Measurements from ENCODE around the gene ADGRG3.

ADGRG3 gene

DNA sequence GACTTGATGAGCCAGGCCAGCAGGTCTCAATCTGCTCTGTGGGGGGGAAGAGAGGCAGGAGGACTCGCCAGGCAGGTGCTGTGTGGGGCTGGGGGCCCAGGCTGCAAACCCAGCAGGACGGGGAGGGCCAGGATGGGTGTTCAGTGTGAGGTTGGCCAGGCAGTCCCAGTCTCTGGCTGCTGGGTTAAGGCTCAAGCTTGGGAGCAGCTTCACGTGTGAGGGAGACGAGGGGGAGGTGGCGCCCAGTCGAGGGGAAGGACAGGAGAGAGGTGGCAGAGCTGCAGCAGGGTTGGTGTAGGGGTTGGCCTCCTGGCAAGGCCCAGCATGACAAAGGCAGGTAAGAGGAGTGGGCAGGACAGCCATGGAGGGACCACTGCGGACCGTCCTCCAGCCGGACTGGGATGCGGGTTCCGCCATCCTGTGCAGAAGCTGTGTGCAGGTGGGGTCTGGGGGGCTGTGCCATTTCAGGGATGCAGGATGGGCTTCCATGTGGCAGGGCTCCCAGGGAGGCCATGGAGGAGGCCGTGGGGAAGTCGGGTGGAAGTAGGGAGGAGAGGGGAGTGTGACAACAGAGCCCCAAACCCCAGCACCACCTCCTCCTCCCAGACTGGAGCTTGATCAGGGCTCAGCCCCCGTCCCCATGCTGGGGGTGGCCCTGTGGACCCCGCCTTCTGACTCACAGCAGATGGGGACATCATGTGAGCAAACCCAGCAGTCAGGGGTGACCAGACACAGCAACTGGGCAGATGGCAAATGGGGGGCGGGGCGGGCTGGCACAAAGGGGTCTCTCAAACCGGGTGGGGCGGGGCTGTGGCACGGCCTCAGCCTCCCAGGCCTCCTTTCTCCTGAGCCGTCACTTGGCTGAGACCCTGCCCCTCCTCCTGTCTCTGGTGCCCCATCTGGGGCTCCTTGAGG is 36.9 kb upstream of the ADGRG3 start:
- no peak for DNase-seq

DNA sequence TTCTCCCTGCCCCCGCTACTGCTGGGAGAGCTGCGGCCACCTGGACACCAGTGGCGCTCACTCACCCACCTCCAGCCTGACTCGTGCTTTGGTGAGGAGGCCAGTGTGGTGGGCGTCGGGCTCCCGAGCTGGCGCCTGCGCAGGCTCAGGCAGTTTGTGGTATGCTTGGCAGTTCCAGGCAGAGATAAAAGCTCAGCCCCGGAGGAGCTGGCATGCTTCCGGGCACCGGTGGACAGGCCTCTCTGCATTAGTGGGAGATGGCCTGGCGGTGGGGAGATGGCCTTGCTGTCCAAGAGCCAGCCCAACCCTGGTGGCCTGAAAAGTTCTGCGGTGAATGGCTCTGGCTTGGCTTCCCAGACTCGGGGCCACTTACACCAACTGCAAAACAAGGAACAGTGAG is 35.5 kb upstream of the ADGRG3 start:
- DNase-seq = no peak

DNA sequence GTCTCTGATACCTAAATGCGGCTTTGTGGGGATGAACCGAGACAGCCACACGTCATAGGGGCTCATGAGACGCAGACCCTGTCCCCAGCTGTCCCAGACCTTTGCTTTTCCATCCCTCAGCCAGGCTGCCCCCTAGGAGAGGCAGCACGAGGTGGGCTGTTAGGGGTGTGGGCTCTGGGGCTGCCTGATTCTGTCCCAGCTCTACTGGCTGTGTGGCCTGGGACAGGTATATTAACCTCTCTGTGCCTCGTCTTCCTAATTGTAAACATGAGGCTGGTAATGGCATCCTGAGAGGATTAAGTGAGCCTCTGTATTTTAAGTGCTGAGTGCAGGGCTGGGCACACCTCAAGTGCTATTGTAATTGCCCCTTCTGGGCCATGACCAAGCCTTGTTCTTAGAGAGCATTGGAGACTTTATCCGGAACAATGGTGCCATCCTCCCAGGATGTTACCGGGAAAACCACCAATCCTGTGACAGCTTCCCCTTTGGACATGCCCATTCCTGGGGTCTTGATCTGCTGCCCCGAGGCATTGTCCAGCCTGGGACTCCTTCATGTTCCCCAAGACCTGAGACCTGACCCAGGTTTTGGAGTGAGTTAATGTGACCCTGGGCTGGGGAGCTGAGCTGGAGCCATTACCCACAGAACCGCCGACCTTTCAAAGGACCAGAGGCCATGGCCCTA is 34.6 kb upstream of the ADGRG3 start:
- DNase-seq = no peak

DNA sequence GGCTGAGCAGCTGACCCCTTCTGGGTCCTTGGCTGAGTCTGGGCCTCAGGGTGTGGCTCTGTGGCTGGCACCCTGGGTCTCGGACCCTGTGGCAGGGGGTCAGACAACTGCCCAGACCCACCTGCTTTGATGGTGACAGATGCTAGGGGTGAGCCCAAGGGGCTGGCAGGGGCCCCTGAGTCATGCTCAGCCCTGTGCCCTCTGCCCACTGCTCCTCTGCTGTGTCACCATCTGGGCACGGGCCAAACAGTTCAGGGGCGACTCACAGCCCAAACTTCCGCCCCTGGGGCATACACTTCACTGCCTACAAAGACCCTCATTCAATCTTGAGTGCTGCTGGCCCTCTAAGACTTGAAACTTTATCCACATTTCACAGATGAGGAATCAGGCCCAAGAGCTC is 33.9 kb upstream of the ADGRG3 start:
- DNase-seq = peak in 1 of 2 experiments; percentile 28

DNA sequence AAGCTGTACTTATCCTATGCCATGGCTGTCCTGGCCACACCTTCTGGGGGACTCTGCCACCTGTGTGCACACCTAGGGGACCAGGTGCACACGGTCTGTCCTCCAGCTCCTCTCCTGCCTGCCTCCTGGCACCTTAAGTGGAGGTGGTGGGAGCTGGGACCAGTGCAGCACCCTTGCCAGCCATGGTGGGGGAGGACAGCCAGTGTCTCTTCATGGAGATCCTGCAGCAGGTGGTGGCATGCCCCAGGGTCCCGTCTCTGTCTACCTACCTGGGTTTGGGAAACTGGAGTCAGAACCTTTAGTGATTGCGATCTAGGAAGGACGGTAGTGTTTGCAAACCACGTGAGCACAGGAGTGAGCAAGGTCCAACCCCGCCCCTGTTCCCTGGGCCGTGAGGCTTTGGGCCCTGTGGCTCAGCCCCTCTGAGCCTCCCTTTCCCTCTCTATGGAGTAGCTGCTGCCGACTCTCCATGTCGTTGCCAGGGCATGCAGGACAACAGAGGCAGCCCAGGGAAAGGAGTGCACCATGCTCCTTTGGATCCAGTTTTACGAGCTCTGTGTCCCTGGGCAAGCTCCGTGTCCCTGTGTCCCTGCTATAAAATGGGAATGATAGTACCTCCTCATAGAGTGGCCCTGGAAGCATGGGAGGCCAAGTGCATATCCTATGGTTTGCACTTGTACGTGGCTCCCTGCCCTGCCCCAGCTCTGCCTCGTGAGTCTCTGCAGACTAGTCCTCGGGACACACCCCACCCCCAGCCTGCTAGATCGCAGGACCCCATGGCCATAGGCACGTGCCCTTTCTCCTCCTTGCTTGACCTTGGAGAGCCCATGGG is 32.6 kb upstream of the ADGRG3 start:
- DNase-seq = no peak

DNA sequence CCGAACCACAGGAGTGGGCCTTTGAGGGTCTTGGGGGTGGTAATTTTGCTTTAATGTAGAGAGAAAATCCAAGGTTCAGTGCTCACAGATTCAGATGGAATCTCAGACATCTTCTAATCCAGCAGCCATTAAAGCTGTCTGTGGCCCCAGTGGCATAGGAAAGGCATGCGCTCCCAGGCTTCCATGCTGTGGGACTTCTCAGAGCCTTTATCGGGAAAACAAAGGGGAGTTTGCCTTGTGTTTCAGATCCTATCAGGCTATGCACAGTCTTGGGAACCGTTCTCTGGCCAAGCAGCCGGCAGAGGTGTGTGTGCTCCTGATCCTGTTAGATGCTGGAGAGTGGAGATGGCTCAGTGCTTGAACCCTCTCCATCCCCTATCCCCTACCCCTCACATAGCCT is 31.9 kb upstream of the ADGRG3 start:
- DNase-seq = no peak

DNA sequence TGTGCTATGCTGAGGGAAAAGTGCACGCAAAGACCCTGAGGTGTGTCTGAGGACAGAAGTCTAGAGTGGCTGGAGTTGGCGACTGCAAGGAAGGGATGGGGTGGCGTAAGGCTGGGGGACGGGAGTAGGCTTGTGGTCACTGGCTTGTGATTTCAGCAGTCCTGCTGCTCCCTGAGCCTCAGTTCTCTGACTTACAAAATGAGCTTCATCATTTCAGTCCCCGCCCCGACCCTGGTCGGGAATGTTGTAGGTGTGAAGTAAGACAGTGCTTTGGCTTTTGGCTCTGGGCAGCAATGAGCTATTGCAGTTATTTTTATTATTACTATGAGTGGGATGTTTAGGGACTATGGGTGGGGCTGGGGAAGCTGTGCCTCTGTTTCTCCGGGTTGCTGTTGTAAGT is 31.1 kb upstream of the ADGRG3 start:
- no peak for DNase-seq

DNA sequence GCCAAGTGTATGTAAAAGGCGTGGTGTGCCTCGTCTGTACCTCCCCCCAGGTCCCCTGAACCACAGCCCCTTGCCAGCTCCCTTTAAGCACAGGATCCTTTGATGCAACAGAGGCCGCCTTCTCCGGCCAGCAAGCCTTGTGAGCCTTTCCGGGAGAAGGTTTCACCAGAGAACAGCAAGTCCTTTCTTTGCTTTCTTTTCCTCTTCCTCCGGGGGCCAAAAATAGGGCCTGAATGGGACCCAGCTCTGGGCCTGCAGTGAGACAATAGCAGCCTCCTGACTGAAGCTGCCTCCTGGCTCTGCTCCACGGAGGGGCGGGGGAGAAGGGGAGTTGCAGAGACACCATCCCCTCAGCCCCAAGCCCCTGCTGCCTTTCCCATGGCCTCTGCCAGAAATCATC is 30.7 kb upstream of the ADGRG3 start:
- no peak for DNase-seq

DNA sequence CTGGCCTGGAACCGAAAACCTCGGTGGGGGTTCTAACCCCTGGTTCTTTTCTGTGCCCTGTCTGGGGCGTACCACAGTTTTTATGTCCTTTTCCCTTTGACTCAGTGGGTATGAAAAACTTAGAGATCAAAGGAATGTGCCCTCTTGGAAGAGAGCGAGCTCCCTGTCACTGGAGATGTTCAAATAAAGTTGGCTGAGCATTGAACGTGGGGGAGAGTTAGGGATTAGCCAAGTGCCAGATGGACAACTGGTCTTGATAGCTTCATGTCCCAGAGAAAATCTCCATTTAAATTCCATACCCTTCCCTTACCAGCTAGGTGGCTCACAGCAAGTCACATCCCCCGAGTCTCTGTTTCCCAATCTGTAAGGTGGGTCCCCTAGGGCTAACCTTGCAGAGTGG is 30.1 kb upstream of the ADGRG3 start:
- DNase-seq = no peak

DNA sequence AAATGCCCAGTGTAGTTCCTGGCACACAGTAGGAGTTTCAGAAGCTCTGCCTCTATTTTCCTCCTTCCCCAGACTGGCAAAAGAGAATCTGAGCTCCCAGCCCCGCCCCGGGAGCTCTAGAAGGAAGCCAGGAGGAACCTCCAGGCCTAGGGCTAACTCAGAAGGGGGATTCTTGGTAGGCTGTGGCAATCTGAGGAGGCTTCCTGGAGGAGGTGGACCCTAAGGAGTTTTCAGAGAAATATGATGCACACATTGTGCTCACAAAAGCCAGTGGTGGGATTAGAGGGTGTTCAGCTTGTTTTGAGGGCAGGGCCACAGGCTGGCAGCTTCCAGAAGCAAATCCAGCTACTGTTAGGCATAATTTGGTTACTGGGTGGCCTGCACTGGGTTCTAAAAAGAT is 29.7 kb upstream of the ADGRG3 start:
- no peak for DNase-seq

DNA sequence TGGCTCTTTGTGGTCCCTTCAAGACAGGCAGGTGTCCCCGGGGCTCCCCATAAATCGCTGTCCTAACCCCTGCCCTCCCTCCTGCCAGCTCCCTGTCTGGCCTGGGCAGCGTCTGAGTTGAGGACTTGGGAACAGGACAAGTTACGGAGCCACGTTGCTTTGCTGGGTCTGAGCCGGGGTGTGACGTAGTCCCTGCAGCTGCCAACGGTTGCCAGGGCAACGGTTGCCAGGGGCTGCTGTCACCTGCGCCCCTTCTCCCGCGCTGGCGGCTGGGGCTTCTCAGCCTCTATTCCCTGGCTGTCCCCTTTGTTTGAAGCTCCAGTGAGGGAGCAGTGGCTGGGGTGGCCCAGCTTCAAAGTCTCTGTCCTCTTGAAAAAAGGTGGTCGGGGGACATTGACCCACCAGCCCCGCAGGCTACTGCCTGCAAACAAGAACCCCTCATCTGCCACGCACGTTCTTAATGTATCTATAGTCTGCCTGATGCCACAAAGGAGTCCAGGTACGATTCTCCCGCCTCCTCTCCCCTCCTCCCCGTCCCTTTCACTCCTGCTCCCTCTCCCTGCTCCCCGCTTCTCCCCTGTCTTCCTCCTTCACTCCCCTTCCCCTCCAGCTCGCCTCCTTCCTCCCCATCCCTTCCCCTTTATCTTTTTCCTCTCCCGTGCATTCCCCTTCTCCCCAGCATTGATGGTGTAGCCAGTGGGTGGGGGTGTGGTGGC is 28.8 kb upstream of the ADGRG3 start:
- DNase-seq = no peak

DNA sequence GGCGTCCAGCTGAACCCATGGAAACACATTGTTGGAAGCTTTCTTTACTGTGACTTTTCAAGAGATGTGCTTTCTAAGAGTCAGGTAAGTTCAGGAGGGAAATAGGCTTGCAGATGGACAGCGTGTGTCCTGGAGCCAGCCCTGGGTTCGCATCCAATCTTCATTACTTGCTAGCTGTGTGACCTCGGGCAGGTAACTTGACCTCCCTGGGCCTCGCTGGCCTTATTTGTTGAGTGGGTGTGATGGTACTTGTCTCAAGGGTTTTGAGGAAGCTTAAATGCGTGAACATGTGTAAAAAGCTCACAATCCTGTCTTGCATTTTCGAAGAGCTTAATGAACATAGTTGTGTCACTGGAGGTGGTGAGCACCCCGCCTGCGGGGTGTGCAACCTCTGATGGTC is 27.9 kb upstream of the ADGRG3 start:
- DNase-seq = no peak

DNA sequence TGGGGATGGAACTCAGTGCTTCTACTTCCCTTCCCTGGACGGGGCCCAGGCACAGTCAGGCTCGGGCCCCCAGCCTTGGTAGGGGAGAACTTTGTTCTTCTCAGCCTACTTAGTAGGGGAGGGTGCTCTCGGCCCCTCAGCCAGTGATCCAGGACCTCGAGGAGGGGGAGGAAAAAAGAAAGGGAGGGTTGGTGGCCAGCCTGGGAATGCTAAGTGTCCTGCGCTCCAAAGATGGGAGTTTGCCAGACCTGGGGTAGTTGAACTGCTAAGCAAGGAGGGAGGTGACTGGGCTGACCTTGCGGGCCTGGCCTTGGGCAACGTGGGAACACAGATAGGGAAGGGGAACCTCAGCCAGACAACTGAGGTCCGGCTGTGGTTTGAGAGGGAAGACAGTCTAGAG is 27.5 kb upstream of the ADGRG3 start:
- DNase-seq = no peak

DNA sequence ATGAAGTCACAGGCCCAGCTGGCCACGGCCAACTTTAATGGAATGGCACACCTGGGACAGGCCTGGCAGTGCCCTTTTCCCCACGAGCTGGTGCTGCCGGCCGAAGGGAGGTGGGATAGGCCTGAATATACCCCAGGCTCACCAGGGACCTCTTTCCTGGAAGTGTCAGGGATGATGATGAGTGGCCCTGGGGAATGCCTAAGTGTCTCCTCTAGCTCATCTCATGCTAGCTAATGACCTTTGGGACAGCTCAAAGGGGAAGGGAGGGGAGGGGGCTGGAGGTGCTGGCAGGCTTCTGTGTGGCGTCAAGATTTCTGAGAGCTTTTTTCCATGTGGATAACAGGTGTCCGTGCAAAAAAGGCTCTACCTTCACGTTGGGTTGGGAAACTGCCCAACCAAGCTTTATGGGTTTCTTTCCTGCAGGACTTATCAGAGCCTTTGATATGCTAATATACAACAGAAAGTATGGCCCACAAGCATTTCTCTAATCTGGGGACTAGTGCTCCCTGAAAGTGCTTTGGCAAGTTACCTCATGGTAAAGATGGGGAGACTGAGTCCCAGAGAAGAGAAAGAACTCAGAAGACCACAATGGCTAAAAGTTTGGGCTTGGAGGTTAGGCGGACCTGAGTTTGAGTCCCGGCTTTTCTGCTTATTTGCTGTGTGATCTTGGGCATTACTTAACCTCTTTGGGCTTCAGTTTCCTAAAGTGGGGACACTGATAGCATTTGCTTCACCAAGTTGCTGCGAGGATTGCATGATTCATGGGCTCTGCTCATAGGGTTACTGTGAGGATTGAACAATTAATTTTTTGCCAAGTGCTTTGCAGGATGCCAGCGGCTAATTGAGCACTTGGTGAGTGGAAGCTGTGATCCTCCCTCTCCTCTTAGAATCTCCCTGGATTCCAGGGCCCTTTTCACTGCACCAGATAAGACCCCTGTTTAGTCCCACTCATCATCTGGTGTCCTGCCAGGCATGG is 25.7 kb upstream of the ADGRG3 start:
- DNase-seq = no peak

DNA sequence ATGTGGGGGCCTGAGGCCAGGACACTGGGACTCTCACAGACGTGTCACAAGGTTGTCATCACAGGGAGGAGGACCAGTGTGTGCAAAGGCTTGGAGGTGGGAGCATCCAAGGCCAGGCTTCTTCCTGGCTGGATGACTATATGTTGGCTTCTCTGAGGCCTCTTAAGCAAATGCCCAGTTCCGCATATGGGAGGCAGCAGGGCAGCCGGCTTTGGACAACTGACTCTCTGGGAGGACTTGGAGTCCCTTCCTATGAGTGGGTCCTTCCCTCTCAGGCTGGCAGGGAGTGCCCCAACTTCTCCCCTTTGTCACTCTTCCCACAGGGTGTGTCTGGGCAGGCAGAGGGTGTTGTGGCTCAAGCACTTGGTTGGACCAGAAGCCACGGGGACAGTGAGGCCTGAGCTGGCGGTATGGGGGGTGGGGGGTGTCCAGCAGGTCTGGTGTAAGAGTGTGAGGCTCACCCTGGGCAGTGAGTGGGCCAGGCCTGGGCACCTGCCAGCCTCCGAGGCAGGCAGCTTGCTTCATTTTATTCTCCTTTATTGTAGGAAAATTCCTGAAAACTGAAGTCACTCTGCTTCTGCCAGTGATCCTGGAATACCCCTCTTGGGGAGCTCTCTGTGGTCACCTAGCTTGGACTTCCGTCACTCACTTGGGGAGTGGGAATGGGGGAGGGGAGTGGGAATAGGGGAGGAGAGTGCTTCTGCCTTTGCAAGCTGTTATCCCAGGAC is 24.8 kb upstream of the ADGRG3 start:
- no peak for DNase-seq

DNA sequence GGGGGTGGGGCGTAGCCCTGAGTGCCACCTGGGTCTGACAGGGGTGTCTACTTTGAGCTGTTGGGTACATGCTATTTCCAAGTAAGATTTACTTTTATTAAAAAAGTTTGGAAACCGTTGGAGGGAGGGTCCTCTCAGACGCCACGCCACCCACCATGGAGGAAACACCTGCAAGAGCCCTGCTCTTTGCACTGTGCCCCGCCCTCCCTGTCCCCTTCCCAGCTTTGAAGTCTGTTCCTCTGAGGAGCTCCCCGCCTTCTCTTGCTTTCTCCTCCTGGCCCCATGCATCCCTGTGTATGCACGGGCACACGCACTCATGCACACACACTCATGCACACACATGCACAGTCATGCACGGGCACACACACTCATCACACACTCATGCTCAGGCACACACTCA is 24.2 kb upstream of the ADGRG3 start:
- no peak for DNase-seq

DNA sequence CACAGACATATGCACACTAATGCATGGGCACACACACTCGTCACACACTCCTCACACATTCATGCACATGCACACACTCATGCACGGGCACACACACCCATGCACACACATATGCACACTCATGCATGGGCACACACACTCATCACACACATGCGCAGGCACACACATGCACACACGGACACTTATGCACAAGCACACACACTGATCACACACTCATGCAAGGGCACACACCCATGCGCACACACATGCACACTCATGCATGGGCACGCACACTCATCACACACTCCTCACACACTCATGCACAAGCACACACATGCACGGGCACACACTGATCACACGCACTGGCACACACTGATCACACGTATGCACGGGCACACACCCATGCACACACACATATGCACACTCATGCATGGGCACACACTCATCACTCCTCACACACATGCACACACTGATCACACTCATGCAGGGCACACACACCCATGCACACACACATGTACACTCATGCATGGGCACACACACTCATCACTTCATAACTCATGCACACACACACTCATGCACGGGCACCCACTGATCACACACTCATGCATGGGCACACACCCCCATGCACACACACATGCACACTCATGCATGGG is 23.6 kb upstream of the ADGRG3 start:
- no peak for DNase-seq

DNA sequence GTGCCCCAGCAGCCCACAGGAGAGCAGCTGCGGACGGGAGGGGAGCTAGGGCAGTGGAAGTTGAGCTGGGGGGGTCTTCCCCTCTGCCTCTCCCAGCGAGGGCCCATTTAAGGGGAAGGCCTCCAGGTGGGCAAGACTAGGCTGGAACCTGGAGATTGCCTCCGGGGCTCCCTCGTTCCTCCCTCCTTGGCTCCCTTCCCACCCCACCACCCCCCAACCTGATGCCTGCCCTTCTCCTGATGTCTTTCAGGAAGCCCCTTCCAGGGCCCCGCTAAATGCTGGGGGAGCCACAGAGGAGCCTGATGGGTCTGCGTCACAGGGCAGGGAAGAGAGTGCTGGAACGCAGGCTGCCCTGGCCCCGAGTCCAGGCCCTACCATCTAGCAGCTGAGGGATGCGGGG is 22.9 kb upstream of the ADGRG3 start:
- DNase-seq = no peak

DNA sequence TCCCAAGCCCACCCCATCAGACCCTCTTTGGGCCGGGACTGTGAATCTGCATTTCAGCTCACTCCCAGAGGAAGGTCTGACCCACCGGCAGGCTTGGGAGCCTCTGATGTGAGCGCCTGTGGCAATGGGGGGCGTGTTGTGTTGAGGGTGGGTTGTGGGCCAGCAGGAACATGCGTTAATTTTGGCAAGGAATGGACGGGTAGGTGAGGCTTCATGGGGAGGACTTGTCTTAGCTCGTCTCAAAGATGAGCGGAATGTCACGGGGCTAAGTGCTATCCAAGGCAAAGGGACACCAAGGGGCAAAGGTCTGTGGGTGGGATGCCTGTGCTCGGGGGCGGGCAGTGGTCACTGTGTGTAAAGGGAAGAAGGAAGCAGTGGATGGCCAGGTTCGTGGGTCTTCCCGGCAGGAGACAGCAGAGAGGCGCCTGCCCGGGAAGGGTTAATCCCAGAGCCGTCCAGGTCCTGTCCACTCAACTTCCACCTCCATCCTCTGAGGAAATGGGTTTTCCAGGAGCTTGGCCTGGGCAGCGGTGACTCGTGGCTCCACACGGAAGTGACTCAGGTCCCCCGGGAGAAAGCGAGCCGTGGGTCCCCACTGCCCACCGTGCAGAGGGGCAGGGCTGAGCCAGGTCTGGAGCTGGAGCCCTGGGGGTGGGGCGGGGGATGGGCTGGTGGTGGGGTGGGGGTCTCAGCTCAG is 22.3 kb upstream of the ADGRG3 start:
- DNase-seq = peak in 1 of 2 experiments; percentile 5

All from SW 1271 (cell line).